GM18502 (cell line): ENCODE data around the gene ELK3.

Experiments
- ATAC-seq: cut with Tn5 transposase; IDR thresholded peaks from one replicate; pipeline ENCODE4 v1.9.1; 2021; ENCODE audit warnings: mild to moderate bottlenecking; ENCODE audit not compliant: unreplicated experiment, poor library complexity

The ELK3 gene

DNA sequence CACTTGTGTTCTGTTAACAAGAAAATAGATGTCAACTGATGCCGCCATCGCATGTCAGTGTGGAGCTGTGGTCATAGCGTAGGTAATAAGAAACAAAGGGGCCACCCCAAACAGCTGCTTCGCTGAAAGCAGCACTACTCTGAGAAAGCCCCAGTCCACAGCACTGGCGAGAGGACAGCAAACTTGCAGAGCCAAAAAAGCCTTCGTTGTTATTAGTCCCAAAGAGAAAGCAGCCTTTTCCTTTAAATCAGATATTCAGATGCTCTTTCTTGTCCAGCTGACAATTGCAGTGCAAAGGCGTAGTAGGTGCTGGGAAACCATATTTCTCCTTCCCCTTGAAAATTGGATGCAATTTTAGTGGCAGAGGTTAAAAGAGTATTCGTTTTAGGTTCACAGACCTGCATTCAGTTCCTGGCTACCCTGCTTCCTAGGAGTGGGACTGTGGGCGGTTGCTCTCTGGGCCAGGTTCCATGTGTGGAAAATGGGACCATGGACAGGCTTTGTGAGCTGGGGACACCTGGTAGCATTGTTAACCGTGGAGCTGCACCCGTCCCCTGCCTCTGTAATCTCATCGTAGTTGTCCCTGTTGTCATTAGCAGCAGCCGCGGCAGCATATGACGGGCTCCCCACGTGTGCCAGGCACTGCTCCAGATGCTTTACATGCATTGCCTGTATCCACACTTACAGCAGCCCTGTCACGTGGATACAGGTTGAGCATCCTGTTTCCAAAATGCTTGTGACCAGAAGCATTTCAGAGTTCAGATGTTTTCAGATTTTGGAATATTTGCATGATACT lies 54.2 kb downstream of the ELK3 start:
- no peak for ATAC-seq

DNA sequence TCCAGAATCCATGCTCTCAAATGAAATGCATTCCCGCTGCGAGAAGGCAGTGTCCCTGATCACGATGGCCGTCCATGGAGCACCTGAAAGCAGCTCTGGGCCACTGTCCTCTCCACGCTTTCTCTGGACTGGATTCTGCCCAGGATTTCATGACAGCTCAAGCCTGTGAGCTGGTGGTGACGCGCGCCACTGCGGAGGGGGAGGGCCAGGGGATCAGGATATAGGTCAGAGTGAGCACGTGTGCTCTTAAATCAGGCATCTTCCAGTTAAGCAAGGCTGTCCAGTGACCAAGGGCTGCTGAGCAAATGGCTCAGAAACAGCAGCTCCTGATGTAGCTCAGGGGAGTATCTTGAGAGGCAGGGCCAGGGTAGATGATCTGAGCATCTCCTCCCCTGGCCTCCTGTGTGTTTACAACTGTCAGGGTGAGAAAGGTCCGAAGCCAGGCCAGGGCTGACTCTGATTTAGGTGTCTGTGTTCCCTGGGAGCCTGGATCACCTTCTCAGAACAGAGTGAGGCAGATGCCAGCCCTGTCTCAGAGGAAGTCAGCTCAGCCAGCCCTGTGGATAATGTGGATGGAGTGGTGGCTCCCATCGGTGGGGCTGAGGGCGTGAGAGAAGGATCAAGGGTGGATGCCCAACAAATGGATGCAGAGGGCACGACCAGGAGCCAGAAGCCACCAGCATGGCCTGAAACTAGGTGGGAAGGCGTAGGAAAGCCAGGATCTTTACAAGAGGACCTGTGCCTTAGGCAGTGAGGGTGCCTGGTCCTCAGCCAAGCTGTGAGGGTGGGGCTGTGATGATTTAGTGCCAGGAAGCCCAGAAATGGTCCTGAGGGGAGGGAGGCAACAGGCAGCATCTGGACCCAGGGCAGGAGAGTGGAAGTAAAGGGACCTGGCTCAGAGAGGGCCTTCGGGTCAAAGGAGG lies 55.3 kb downstream of the ELK3 start:
- ATAC-seq, result no peak

DNA sequence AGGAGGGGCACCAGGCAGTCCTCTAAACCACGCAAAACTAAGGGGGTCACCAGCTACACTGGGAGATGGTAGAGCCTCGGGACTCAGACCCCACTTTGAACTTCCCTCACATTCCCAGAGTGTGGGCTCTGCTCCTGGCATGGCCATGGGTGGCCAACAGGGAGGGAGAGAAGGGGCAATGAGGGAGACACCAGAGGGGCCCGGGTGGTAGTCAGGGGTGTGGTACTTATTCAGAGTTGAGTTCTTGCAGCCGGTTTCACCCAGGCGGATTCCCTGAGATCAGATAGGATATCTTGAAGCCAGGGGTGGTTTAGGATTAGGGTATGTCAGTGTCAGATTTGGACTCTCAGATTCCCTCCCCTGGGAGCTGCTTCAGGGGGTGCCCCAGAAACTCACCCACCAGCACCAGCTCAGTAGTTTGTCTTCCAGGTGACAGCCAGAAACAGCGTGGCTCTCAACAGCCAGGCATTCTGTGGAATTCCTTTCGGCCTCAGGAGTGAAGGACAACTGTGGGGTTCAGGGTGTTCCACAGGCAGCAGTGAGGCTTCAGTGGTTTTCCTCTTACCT lies 56.0 kb downstream of the ELK3 start:
- no peak for ATAC-seq

DNA sequence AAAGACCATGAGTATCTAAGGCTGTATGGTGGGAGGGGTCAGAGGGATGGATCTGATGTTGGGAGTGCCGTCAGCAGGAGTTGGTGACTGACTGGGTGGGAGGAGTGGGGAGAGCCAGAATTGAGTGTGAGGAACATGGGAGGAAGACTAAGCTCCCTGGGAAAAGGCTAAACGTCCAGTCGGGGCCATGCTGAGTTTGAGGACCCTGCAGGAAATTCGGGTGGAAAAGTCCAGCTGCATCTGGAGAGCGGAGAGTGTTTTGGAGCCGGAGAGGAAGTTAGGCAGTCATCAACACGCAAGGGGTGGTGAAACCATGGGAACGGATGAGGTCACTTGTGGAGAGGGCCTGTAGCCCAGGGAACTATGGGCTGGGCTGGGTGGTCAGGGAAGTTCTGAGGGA lies 60.9 kb downstream of the ELK3 start:
- no peak for ATAC-seq

DNA sequence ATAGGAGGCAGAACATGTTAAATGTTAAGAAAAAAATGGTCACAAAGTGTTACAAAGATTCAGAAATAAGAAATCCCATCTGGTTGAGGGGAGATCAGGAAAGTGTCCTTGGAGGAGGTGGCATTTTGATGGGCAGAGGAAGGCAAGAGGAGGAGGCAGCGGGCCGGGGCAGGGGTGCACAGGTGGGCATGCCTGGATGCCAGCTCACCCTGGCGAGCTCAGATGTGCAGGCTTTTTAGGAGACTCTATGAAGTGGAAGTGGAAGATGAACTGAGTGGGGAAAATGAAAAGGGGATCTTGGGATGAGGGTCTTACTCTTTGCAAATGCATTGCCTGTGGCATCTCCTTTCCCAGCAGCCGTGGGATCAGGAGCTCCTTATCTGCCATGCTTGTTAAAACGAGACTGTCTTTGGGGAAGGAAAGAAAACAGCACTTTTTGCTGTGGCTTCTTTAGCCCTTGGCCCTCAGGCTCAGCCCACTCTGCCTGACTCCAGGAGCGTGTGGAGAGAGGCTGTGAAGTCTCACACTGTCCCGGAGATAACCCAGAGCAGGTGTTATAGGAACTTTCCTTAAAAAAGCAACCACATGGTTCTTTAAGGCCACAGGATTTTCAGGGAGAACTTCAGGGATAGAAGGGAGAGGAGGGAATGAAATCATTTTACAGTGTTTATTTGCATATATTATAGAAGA lies 62.6 kb downstream of the ELK3 start:
- ATAC-seq, result no peak

GRCh38 chr12:96257550-96258103 lies 63.5 kb downstream of the ELK3 start:
- ATAC-seq, result no peak

DNA sequence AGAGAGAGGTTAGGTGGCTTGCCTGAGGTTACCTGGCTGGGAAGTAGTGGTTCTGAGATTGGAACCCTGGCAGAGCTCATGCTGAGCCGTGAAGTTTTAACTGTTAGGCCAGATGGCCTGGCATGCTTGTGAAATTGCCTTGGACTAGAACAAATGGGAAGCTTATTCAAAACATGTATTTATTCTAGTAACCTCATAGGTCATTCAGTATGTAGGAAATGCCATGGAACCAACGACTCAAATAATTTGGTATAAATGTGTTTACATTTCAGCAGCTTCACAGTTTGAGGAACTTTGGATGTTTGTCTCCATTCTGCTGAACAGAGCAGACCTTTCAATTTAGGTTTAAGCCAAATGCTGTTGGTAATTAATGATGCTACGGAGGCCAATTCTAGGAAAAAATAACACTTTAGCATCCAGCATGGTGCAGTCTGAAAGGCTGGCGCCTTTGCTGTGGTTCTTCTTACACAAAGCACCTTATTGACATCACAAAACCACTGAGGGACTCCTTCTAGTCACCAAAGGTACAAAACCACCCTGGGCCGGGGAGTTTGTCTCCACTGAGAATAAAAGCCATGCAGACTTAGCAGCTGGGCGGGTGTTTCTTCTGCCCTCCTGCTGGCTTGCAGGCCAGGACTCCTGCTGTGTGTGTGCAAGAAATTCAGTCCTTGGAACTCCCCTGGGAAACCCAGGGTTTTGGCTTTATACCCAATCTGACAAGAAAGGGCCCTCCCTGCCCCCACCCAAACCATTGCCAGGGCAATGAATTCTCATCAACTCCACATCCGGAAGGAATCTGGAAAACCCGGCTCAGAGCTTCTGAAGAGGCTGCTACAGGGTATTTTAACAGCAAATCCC lies 64.2 kb downstream of the ELK3 start:
- no peak for ATAC-seq

DNA sequence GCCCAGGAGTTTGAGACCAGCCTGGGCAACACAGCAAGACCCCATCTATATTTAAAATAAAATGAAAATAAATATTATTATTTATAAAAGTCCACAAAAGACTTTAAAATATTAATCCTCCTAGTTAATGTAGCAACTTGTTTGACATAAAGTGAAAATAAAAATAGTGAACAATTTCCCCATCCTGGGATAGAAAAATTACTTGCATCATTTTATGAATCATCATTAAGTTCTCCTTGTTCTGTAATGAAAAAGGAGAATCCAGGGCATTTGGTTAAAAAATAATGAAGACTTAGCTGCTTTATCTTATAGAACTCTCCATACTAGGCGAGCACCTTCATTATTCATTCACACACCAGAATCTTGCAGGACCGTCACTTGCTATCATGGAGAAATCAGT lies 66.1 kb downstream of the ELK3 start:
- ATAC-seq, result no peak

- ATAC-seq, result no peak
Observed at GRCh38 chr12:96260644-96261043, 66.5 kb downstream of the ELK3 start.

DNA sequence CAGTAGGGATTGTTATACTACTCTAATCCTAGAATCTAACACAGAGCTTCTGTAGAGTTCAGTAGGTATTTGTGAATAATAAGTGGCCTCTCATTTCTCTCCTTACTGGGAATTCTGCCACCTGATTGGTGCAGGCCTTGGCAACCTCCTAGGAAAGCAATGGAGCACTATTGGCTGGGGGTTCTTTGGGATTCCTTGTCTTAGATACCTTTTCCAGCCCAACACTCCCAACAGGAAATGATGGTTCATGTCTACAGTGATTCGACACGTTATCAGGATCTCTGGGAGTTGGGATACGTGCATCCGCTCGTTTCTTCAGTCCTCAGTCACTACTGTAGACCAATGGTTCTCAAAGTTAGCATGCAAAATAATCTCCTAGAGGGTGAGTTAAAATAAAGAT lies 67.4 kb downstream of the ELK3 start:
- no peak for ATAC-seq

DNA sequence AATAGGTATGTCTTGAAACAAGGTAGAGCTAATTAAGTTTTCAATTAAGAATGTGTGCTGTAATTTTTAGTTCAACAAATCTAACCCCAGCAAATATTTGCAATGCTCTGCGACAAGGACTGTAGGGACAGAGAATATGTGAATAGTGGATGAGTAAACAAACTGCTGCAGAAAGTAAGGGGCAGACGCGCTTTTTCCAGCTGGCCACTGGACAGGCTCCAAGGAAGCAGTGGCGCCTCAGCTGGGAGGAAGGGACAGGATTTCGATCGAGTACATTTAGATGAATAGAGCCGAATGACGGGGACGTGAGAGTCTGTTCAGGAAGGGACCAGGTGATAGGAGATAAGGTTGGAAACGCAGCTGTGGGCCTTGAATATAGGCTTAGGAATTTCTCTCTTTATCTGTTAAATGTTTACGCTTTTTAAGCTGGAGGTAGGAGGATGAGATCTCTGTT lies 69.3 kb downstream of the ELK3 start:
- ATAC-seq, result no peak

- no peak for ATAC-seq
Observed at GRCh38 chr12:96265400-96265799, 71.2 kb downstream of the ELK3 start.

DNA sequence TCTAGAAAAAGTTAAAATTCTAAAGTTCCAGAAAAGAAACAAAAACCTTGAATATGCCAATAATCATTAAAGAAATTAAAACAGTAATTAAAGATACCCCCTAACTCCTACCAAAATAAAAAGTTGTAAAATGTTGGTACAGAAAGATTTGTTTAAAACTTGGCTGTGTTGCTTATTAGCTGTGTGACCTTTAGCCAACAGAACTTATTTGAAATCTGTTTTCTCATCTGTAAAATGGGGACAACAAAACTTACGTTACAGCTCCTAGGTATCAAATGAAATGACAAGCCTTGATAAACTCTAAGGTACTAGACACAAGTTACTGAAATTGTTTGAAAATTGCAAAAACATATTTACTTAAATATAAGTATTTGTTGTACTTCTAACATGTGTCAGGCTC lies 71.7 kb downstream of the ELK3 start:
- ATAC-seq, result no peak

GRCh38 chr12:96266238-96266637 lies 72.1 kb downstream of the ELK3 start:
- no peak for ATAC-seq

DNA sequence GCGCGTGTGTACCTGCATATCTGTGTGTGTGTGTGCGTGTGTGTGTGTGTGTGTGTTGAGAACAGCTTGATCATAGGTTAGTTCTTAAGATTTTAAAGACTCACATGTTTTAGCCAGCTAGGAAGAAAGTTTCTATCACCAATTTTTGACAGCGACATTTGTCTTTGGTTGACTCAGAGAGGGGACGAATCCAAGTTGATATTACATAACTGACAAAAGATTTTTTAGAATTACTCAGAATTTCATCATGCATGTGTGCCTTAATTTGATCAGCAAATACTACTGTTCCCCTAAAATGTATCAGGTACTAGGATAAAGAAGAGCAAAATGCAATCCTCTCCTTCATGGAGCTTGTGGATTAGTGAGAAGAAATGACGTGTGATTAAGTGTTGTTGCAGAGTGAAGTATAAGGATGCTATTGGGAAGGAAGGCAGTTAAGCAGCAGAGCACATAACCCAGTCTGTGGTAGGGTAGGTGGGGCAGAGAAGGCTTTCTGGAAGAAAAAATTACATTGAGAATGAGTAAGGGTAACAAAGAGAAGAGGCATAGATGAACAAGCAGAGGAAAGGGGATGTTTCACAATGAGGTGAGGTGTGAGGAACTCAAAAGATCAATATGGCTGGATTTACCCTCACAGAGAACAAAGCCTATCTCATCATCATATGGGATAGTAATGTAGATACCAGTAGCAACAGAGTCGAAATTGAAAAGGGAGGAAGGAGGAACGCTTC lies 77.5 kb downstream of the ELK3 start:
- no peak for ATAC-seq

- ATAC-seq, result peak; percentile 81
Observed at GRCh38 chr12:96274331-96274730, 80.2 kb downstream of the ELK3 start.

GRCh38 chr12:96285158-96285557 lies 91.0 kb downstream of the ELK3 start:
- no peak for ATAC-seq

- ATAC-seq, result no peak
Observed at GRCh38 chr12:96289067-96289466, 94.9 kb downstream of the ELK3 start.

GRCh38 chr12:96293093-96293492 lies 98.9 kb downstream of the ELK3 start:
- ATAC-seq, result no peak
